Calu3 (cell line): Measurements from ENCODE around the gene CD300LD. TPM values are rescaled to one million over a fixed set of nuclear protein-coding genes. Genes with fewer than 3 reads are reported as not detected.

ENCODE experiments used
- BruUV-seq: library from RNA; stranded (reverse); fragments of 400-500 nt; replicated peaks from 2 replicates; lab custom pipeline; 2021; lab: Mats Ljungman, UMichigan
- CTCF ChIA-PET: fragments of 300-600 bp; sonication (Branson Sonifier 250); formaldehyde crosslinking; loops from one replicate; lab custom pipeline; 2022; ENCODE audit warnings: antibody characterized with exemption; lab: Charles Lee
- DNase-seq: peaks from one replicate; pipeline ENCODE4 v3.0.0; 2022
- H3K27ac Mint-ChIP-seq: one replicate; pipeline ENCODE4 v1.8.0; 2022; ENCODE audit warnings: mixed read lengths; ENCODE audit not compliant: unreplicated experiment
- H3K27me3 Mint-ChIP-seq: one replicate; pipeline ENCODE4 v1.8.0; 2022; ENCODE audit warnings: mixed read lengths; ENCODE audit not compliant: unreplicated experiment
- H3K36me3 Mint-ChIP-seq: one replicate; pipeline ENCODE4 v1.8.0; 2022; ENCODE audit warnings: mild to moderate bottlenecking, moderate library complexity, mixed read lengths; ENCODE audit not compliant: insufficient read depth, unreplicated experiment
- H3K4me1 Mint-ChIP-seq: one replicate; pipeline ENCODE4 v1.8.0; 2022; ENCODE audit warnings: mild to moderate bottlenecking, low read depth, mixed read lengths; ENCODE audit not compliant: unreplicated experiment
- H3K4me3 Mint-ChIP-seq: one replicate; pipeline ENCODE4 v1.8.0; 2022; ENCODE audit warnings: mild to moderate bottlenecking, low read depth, moderate library complexity, mixed read lengths; ENCODE audit not compliant: unreplicated experiment
- H3K9me3 Mint-ChIP-seq: one replicate; pipeline ENCODE4 v1.8.0; 2022; ENCODE audit warnings: low read depth, mixed read lengths; ENCODE audit not compliant: unreplicated experiment
- intact Hi-C: fragments of 100-400 bp; cut with micrococcal nuclease; formaldehyde crosslinking; loops from one replicate; pipeline ENCODE4 v1.10.0; 2022; ENCODE audit not compliant: unreplicated experiment
- total RNA-seq: library from RNA; stranded (reverse); gene quantifications from 2 replicates; pipeline ENCODE4 v1.2.3, GENCODE V29; 2022
- TF ChIP-seq, protein P1 (sequence below): fragments of 200-600 bp; IDR thresholded peaks from one replicate; pipeline ENCODE4 v1.8.0; 2022; ENCODE audit warnings: antibody characterized with exemption; ENCODE audit not compliant: unreplicated experiment

Gene CD300LD
- total RNA-seq, 1 experiment from 2014 or later, result not detected

DNA sequence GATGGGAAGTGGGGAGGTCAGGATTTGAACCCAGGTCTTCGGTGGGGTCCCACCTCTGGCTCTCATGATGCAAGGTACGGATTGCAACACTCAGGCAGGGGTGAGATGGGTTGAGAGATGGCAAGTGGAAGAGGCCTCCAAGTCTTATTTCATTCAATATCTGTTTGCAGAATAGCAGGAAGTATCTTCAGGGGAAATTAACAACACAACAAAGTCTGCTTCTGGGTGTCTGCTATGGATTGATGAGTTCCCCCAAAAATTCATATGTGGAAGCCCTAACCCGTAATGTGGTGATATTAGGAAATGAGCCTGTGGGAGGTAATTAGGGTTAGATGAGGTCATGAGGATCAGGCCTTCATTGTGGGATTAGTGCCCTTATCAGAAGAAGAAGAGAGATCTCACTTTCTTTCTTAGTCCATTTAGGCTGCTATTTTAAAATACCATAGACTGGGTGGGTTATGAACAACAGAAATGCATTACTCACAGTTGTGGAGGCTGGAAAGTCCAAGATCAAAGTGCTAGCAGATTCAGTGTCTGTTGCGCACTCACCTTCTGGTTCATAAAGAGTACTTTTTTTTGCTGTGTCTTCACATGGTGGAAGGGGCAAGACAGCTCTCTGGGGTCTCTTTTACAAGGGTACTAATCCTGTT, 20.3 kb downstream of the CD300LD start:
- Mint-ChIP-seq H3K27me3 (peaks cover 96% of the 10 kb centered on the region), H3K4me1 (peaks cover 13% of the 10 kb centered on the region)
- CTCF ChIA-PET, result no interaction called here

DNA sequence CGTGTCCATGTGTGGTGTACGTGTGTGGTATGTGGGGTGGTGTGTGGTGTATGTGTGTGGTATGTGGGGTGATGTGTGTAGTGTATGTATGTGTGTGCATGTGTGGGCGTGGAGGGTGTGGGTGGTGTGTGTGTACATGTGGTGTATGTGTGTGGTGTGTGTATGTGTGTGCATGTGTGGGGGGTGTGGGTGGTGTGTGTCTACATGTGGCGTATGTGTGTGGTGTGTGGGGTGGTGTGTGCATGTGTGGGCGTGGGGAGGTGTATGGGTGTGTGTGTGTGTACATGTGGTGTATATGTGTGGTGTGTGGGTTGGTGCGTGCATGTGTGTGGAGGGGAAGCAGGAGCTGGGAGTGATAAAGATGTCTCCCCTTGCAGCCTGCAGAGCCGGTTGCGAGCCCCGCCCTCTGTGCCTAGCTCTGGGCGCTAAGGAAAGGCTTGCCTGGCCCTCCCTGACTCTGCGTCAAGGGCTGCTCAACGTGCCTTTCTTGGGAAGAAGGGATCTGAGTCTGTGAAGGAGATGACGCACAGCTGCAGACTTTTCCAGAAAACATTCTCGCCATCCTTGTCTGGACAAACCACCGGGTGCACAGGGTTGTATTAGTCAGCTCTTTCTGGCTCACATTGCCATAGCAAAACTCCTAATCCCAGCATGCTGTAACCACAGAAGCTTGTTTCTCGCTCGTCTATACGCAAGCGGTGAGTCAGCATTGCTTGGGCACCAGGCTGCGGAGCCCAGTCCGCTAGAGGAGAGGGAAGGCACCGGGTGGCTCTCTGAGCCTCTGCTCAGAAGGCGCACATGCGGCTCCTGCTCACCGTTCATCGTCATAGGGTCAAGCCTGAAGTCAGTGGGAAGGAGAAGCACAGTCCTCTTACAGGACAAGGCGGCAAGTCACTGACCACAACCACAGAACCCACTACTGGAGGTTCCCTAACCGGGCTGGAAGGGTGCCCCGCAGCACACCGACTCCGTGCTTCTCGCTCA, 22.8 kb downstream of the CD300LD start:
- Mint-ChIP-seq H3K4me3 (no peak overlapping the region), H3K27me3 (peaks cover 92% of the 10 kb centered on the region), H3K27ac (no peak overlapping the region), H3K9me3 (peaks cover 8% of the 10 kb centered on the region), H3K4me1 (peaks cover 13% of the 10 kb centered on the region), H3K36me3 (peaks cover 5% of the 10 kb centered on the region)
- intact Hi-C loops, result no loop called here
- DNase-seq, result peak; percentile 53
- TF ChIP-seq, protein P1, sequence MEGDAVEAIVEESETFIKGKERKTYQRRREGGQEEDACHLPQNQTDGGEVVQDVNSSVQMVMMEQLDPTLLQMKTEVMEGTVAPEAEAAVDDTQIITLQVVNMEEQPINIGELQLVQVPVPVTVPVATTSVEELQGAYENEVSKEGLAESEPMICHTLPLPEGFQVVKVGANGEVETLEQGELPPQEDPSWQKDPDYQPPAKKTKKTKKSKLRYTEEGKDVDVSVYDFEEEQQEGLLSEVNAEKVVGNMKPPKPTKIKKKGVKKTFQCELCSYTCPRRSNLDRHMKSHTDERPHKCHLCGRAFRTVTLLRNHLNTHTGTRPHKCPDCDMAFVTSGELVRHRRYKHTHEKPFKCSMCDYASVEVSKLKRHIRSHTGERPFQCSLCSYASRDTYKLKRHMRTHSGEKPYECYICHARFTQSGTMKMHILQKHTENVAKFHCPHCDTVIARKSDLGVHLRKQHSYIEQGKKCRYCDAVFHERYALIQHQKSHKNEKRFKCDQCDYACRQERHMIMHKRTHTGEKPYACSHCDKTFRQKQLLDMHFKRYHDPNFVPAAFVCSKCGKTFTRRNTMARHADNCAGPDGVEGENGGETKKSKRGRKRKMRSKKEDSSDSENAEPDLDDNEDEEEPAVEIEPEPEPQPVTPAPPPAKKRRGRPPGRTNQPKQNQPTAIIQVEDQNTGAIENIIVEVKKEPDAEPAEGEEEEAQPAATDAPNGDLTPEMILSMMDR, result no peak
- BruUV-seq, result no TSS peak
- CTCF ChIA-PET, result interaction anchor here (0.5 to 0.8 kb wide), 3 partner anchors 22 to 88 kb away, joined by 3 read pairs; no protein-coding TSS in a partner anchor

More for the DNA sequence above, 20.3 kb downstream of the CD300LD start:
- no peak for DNase-seq
- Mint-ChIP-seq H3K9me3 (peaks cover 8% of the 10 kb centered on the region), H3K36me3 (peaks cover 5% of the 10 kb centered on the region), H3K4me3 (no peak overlapping the region), H3K27ac (no peak overlapping the region)
- TF ChIP-seq, protein P1, result no peak
- intact Hi-C loops, result no loop called here
- BruUV-seq, result no TSS peak

DNA sequence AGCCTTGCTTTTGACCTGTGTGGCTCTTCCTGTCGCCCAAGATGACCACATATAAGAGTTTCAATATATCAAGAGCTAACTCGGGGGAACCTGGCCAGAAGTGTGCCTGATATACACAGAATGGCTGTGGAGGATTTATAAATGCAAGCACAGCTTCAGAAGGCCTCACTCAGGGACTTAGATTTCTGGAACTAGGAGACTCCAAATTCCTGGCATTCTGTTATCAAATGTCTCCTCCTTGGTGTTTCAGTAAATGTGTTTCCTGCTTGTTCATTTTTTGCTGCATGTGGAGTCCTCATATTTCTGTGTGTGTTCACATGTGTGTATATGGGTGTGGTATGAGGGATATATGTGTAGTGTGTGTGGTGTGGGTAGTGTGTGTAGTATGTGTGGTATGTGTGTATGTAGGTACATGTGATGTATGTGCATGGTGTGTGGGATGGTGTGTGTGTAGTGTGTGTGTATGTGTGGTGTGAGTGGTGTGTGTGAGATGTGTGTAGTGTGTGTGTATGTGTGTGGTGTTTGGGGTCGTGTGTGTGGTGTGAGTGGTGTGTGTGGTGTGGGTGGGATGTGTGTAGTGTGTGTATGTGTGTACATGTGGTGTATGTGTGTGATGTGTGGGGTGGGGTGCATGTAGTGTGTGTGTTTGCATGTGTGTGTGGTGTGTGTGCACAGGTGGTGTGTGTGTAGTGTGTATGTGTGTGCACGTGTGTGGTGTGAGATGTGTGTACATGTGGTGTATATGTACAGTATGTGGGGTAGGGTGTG, 23.8 kb downstream of the CD300LD start:
- intact Hi-C loops, result no loop called here
- no peak for DNase-seq
- Mint-ChIP-seq H3K4me3 (no peak overlapping the region), H3K4me1 (peaks cover 13% of the 10 kb centered on the region), H3K27me3 (peaks cover 93% of the 10 kb centered on the region), H3K36me3 (peaks cover 5% of the 10 kb centered on the region), H3K9me3 (peaks cover 11% of the 10 kb centered on the region), H3K27ac (no peak overlapping the region)
- CTCF ChIA-PET, result no interaction called here
- no TSS peak for BruUV-seq
- TF ChIP-seq, protein P1, result no peak

DNA sequence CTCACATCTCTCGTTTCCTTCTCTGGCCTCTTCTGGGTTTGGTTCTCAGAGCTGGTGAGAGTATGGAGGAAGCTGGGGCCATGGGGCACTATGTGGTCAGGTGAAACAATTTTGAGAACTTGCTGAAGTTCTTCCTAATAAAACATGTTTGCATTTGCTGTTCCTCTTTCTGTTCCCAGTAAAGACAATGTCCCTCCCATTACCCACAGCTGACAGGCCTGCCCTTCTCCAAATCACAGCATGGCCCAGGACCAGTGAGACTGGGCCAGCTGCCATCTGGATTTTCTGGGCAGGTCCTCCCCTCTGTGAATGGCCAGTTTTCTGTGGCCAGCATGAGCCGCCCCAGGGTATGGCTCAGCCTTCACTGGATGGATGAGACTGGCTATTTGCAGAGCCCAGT, 24.7 kb downstream of the CD300LD start, which contains the start of gene CD300H:
Gene CD300H, minus strand, starts transcription at position 113 of the 400 bp plus-strand sequence.
- peaks cover 12% of the 10 kb centered on the region for H3K9me3 Mint-ChIP-seq
- intact Hi-C loops, result no loop called here
- no TSS peak for BruUV-seq
- CTCF ChIA-PET, result no interaction called here
- peaks cover 5% of the 10 kb centered on the region for H3K36me3 Mint-ChIP-seq
- no peak within 1 kb of the TSS for H3K27ac Mint-ChIP-seq
- peaks cover 13% of the 10 kb centered on the region for H3K4me1 Mint-ChIP-seq
- no peak for DNase-seq
- peaks cover 93% of the 10 kb centered on the region for H3K27me3 Mint-ChIP-seq
- H3K4me3 Mint-ChIP-seq, result no peak within 1 kb of the TSS
- TF ChIP-seq, protein P1, result no peak
